Measurements from ENCODE around the gene PDE4D. TPM values are rescaled to one million over a fixed set of nuclear protein-coding genes. Genes with fewer than 3 reads are reported as not detected.
A peak's percentile ranks its signal among the peaks of the same experiment; 100 is the strongest.

The PDE4D gene
- total RNA-seq, 1 donor from 2014 or later: 14.2 TPM

GRCh38 chr5:59843511-59844213 lies 49.9 kb downstream of the PDE4D start:
- H3K27me3 ChIP-seq (ENCODE audit: insufficient read depth, low read length): no peaks in the 10 kb centered on the region
- H3K27ac ChIP-seq (ENCODE audit: low read depth, low read length): no peak overlapping the region
- peaks cover 24% of the 10 kb centered on the region for H3K4me1 ChIP-seq (ENCODE audit: insufficient read depth, low read length)
- TF ChIP-seq EZH2 (IDR thresholded peaks at IDR 0.05; ENCODE audit: insufficient read depth, low read length): no peak
- TF ChIP-seq CTCF (IDR thresholded peaks at IDR 0.05; ENCODE audit: insufficient read depth, low read depth, low read length): no peak
- H3K27me3 Mint-ChIP-seq (ENCODE audit: low read depth, unreplicated experiment): no peaks in the 10 kb centered on the region
- peak overlapping the region; percentile 13 for H3K4me2 ChIP-seq (ENCODE audit: low read length)
- peaks cover 36% of the 10 kb centered on the region for H3K4me1 Mint-ChIP-seq (ENCODE audit: low read depth, unreplicated experiment)
- no peak overlapping the region for H3K4me3 Mint-ChIP-seq (ENCODE audit: unreplicated experiment)
- no peaks in the 10 kb centered on the region for H3K36me3 Mint-ChIP-seq (ENCODE audit: low read depth, unreplicated experiment)
- no peak overlapping the region for H3K4me3 ChIP-seq (ENCODE audit: insufficient read depth, low read depth, low read length)
- no peaks in the 10 kb centered on the region for H3K9me3 Mint-ChIP-seq (ENCODE audit: unreplicated experiment)
- H3K36me3 ChIP-seq (ENCODE audit: insufficient read depth, low read length): no peaks in the 10 kb centered on the region
- no peaks in the 10 kb centered on the region for H3K9me3 ChIP-seq (ENCODE audit: insufficient read depth, low read depth, low read length)
- no peak overlapping the region for H3K9ac ChIP-seq (ENCODE audit: low read length)
- FAIRE-seq (no peak), DNase-seq (ENCODE audit: low read depth) (no peak)
- H3K79me2 ChIP-seq (ENCODE audit: insufficient read depth, low read length): no peaks in the 10 kb centered on the region
- no peak overlapping the region for H2AFZ ChIP-seq (ENCODE audit: low read depth, low read length)
- H4K20me1 ChIP-seq (ENCODE audit: insufficient read depth, low read length): no peaks in the 10 kb centered on the region
- no peak overlapping the region for H3K27ac Mint-ChIP-seq (ENCODE audit: unreplicated experiment)

DNA sequence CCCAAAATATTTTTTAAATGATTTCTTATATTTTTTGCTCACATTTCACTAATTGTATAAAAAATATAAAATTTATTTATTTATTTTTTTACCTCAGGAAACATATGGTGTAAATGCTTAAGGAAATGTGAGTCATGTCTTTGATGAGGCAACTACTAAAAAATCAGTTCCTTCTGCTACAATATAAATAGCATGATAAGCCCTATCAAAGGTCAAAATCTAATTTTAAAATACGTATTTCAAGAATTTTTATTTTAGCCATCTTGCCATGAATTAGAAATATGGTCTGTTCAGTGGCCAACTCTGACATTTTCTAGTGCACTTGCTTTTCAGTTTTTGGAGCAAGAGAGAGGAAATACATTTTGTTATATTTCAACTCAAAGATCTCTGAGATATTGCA lies 50.5 kb downstream of the PDE4D start:
- Histone ChIP-seq H3K9ac (ENCODE audit: low read length) (no peak overlapping the region), H3K4me3 (ENCODE audit: insufficient read depth, low read depth, low read length) (no peak overlapping the region), H3K36me3 (ENCODE audit: insufficient read depth, low read length) (no peaks in the 10 kb centered on the region), H3K9me3 (ENCODE audit: insufficient read depth, low read depth, low read length) (no peaks in the 10 kb centered on the region), H3K27ac (ENCODE audit: low read depth, low read length) (no peak overlapping the region), H3K79me2 (ENCODE audit: insufficient read depth, low read length) (no peaks in the 10 kb centered on the region), H2AFZ (ENCODE audit: low read depth, low read length) (no peak overlapping the region), H3K27me3 (ENCODE audit: insufficient read depth, low read length) (no peaks in the 10 kb centered on the region), H4K20me1 (ENCODE audit: insufficient read depth, low read length) (no peaks in the 10 kb centered on the region), H3K4me2 (ENCODE audit: low read length) (peak overlapping the region; percentile 13), H3K4me1 (ENCODE audit: insufficient read depth, low read length) (peaks cover 24% of the 10 kb centered on the region)
- Mint-ChIP-seq H3K4me1 (ENCODE audit: low read depth, unreplicated experiment) (peaks cover 36% of the 10 kb centered on the region), H3K36me3 (ENCODE audit: low read depth, unreplicated experiment) (no peaks in the 10 kb centered on the region), H3K27me3 (ENCODE audit: low read depth, unreplicated experiment) (no peaks in the 10 kb centered on the region), H3K4me3 (ENCODE audit: unreplicated experiment) (no peak overlapping the region), H3K9me3 (ENCODE audit: unreplicated experiment) (no peaks in the 10 kb centered on the region), H3K27ac (ENCODE audit: unreplicated experiment) (no peak overlapping the region)
- peak; percentile 48 for DNase-seq (ENCODE audit: low read depth)
- no peak for FAIRE-seq
- no peak for TF ChIP-seq EZH2 (IDR thresholded peaks at IDR 0.05; ENCODE audit: insufficient read depth, low read length)
- TF ChIP-seq CTCF (IDR thresholded peaks at IDR 0.05; ENCODE audit: insufficient read depth, low read depth, low read length): no peak

DNA sequence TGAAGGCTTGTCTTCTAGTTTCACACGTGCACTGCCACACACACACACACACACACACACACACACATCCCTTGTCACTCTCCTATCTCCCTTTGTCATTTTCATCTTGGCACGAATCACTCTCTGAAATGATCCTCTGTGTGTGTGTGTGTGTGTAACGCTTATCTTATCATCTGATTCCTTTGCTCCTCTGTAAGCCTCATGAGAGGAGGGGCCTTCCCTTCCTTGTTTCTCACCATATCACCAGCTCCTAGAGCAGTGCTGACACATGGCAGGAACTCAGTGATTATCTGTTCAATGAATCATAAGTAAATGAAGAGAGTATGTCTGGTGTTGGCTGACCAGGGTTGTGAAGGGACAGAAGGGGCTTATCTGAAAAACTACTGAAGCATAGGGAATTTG lies 53.3 kb downstream of the PDE4D start:
- peak overlapping the region; percentile 27 for H3K27ac ChIP-seq (ENCODE audit: low read depth, low read length)

More for the DNA sequence above, 53.3 kb downstream of the PDE4D start:
- FAIRE-seq: no peak
- Mint-ChIP-seq H3K36me3 (ENCODE audit: low read depth, unreplicated experiment) (no peaks in the 10 kb centered on the region), H3K27me3 (ENCODE audit: low read depth, unreplicated experiment) (no peaks in the 10 kb centered on the region), H3K9me3 (ENCODE audit: unreplicated experiment) (no peaks in the 10 kb centered on the region), H3K4me3 (ENCODE audit: unreplicated experiment) (no peak overlapping the region), H3K4me1 (ENCODE audit: low read depth, unreplicated experiment) (peaks cover 31% of the 10 kb centered on the region), H3K27ac (ENCODE audit: unreplicated experiment) (peak overlapping the region; percentile 64)
- DNase-seq (ENCODE audit: low read depth): peak; percentile 89
- H3K36me3 ChIP-seq (ENCODE audit: insufficient read depth, low read length): no peaks in the 10 kb centered on the region
- peaks cover 24% of the 10 kb centered on the region for H3K4me1 ChIP-seq (ENCODE audit: insufficient read depth, low read length)
- H3K4me3 ChIP-seq (ENCODE audit: insufficient read depth, low read depth, low read length): no peak overlapping the region
- no peaks in the 10 kb centered on the region for H3K27me3 ChIP-seq (ENCODE audit: insufficient read depth, low read length)
- no peaks in the 10 kb centered on the region for H4K20me1 ChIP-seq (ENCODE audit: insufficient read depth, low read length)
- H3K9me3 ChIP-seq (ENCODE audit: insufficient read depth, low read depth, low read length): no peaks in the 10 kb centered on the region
- H3K9ac ChIP-seq (ENCODE audit: low read length): no peak overlapping the region
- TF ChIP-seq EZH2 (IDR thresholded peaks at IDR 0.05; ENCODE audit: insufficient read depth, low read length): no peak
- no peak for TF ChIP-seq CTCF (IDR thresholded peaks at IDR 0.05; ENCODE audit: insufficient read depth, low read depth, low read length)
- H2AFZ ChIP-seq (ENCODE audit: low read depth, low read length): no peak overlapping the region
- H3K79me2 ChIP-seq (ENCODE audit: insufficient read depth, low read length): no peaks in the 10 kb centered on the region
- H3K4me2 ChIP-seq (ENCODE audit: low read length): peak overlapping the region; percentile 21

All from astrocyte (in vitro differentiated cells and primary cell).